Measurements from ENCODE around the gene KRT76.

DNA sequence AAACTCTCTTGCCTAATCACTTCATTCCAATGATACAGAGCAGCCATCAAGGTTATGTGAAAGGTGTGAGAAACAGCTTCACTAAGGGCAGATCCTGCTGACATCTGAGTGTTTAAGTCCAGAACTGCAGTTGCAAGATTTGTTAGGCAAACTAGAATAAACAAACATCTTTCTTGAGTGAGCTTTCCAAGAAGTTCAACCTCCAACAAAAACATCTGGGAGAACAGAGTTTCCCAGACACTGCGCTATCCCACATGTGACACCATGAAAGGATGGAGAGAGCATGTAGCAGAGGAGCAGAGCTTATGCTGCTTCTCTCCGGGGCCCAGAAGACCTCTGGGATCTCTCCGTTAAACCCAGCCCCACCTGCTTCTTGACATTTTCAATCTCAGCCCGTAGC, 5.6 kb downstream of the KRT76 start:
- TF ChIP-seq, protein P1, sequence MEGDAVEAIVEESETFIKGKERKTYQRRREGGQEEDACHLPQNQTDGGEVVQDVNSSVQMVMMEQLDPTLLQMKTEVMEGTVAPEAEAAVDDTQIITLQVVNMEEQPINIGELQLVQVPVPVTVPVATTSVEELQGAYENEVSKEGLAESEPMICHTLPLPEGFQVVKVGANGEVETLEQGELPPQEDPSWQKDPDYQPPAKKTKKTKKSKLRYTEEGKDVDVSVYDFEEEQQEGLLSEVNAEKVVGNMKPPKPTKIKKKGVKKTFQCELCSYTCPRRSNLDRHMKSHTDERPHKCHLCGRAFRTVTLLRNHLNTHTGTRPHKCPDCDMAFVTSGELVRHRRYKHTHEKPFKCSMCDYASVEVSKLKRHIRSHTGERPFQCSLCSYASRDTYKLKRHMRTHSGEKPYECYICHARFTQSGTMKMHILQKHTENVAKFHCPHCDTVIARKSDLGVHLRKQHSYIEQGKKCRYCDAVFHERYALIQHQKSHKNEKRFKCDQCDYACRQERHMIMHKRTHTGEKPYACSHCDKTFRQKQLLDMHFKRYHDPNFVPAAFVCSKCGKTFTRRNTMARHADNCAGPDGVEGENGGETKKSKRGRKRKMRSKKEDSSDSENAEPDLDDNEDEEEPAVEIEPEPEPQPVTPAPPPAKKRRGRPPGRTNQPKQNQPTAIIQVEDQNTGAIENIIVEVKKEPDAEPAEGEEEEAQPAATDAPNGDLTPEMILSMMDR (IDR thresholded peaks at IDR 0.05; ENCODE audit: low read length), result no peak
- TF ChIP-seq EZH2 (IDR thresholded peaks at IDR 0.05; ENCODE audit: borderline replicate concordance, low read length), result no peak
